Activated T-cell treated with anti-CD3 and anti-CD28 coated beads, Interleukin-2, amount 50 U/mL, for 4 hours (primary cell): Measurements from ENCODE around the gene C5orf63. TPM values are rescaled to one million over a fixed set of nuclear protein-coding genes. Genes with fewer than 3 reads are reported as not detected.

Experiments
- ATAC-seq, 2 donors: fragments of 200-7000 bp; cut with Tn5 transposase; one replicate each; pipeline ENCODE4 v1.10.0; 2021
- DNase-seq: peaks from one replicate; pipeline ENCODE4 v3.0.0-alpha.2; 2020
- H3K27me3 Mint-ChIP-seq: one replicate; pipeline ENCODE4 v1.8.0; 2021; ENCODE audit warnings: low read depth, mixed read lengths
- H3K36me3 Mint-ChIP-seq: one replicate; pipeline ENCODE4 v1.8.0; 2022; ENCODE audit warnings: mixed read lengths; ENCODE audit not compliant: insufficient read depth
- H3K4me1 Mint-ChIP-seq: one replicate; pipeline ENCODE4 v1.8.0; 2021; ENCODE audit warnings: low read depth, mixed read lengths
- H3K4me3 Mint-ChIP-seq: one replicate; pipeline ENCODE4 v1.8.0; 2021; ENCODE audit warnings: mild to moderate bottlenecking, moderate library complexity, mixed read lengths
- H3K9me3 Mint-ChIP-seq: one replicate; pipeline ENCODE4 v1.8.0; 2021; ENCODE audit warnings: mixed read lengths
- total RNA-seq, 3 donors: library from RNA; stranded (reverse); gene quantifications; one replicate each; pipeline ENCODE4 v1.2.1, GENCODE V29; 2021

The C5orf63 gene
- total RNA-seq, 3 donors from 2014 or later, result 5.4 to 6.9 (median 6.1) TPM

DNA sequence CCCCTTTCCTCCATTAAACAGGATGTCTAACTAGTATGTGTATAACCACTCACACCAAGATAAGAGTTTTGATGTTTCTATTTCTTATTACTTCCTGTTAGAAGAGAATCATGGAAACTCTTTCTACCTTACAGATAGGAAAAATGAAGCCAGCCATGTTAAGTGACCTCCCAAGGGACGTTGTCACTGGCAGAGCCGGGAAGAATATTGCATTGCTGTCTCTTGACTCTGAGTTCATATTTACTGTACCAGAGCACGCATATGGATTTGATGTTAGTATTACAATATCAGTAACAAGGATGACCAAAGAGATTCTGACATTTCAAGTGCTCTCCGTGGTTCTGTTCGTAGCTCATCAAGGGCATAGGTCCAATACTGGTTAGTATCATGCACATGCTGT, 12.5 kb upstream of the C5orf63 start:
- H3K4me3 Mint-ChIP-seq, result no peak overlapping the region
- ATAC-seq, result no peak
- no peaks in the 10 kb centered on the region for H3K36me3 Mint-ChIP-seq
- DNase-seq, result no peak
- H3K9me3 Mint-ChIP-seq, result no peaks in the 10 kb centered on the region
- H3K27me3 Mint-ChIP-seq, result peaks cover 2% of the 10 kb centered on the region
- H3K4me1 Mint-ChIP-seq, result peaks cover 5% of the 10 kb centered on the region

DNA sequence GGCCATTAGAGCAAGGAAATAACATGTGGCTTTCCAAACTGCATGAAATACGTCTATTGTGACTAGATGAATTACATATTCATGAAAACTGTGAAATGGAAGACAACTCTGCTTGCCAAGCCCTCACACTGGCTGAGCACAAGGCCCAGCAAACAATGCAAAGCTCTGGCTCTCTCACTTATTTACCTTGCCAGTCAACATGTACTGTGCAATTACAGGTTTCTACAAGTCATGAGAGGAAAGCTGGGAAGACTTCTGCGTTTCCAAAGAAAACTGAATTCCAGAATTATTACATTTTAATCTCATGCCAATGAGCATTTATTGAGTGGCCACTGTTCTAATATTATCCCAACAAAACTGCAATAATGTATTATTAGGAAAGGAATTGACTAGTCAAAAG, 12.1 kb upstream of the C5orf63 start:
- peaks cover 2% of the 10 kb centered on the region for H3K27me3 Mint-ChIP-seq
- H3K9me3 Mint-ChIP-seq, result no peaks in the 10 kb centered on the region
- DNase-seq (no peak), ATAC-seq (no peak)
- H3K4me3 Mint-ChIP-seq, result no peak overlapping the region
- peaks cover 5% of the 10 kb centered on the region for H3K4me1 Mint-ChIP-seq
- no peaks in the 10 kb centered on the region for H3K36me3 Mint-ChIP-seq

DNA sequence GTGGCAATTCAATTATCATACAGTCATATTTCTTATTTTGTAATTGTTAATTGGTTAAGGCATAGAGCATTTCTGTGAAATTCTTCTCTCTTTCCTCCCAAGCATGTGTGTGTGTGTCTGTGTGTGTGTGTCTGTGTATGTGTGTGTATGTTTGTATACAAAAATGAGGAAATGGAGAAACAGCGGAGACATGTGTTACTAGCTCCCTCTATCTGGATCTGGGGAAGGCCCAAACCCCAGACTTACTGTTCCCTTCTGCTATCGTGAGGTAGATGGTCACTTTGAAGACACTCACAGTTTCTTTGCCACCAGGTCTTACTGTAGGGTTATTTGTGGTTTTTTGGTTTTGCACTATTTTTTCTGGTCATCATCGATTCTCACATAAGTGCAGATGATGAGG, 11.4 kb upstream of the C5orf63 start:
- no peak for DNase-seq
- Mint-ChIP-seq H3K27me3 (peaks cover 4% of the 10 kb centered on the region), H3K4me3 (no peak overlapping the region)

DNA sequence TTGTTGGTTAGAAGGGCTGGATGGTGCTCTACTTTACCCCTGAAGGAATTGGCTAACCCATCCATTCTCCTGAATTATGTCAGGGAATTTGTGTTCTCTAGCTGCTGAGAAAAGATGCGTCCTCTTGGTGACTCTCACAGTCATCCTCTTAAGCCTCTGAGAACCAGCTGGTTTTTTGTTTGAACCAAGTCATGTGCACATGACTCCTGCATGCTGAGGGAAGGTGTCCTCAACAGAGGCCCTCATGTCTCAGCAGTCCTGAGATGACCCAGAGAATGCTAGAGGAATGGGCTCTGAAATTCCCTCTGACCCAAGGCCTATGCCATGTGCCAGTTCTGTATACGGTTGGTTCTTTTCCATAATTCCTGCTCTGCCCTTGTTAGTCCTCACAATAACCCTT, 10.4 kb upstream of the C5orf63 start:
- H3K27me3 Mint-ChIP-seq, result peaks cover 4% of the 10 kb centered on the region
- no peaks in the 10 kb centered on the region for H3K4me1 Mint-ChIP-seq
- ATAC-seq (no peak), DNase-seq (no peak)
- H3K4me3 Mint-ChIP-seq, result no peak overlapping the region
- no peaks in the 10 kb centered on the region for H3K36me3 Mint-ChIP-seq
- H3K9me3 Mint-ChIP-seq, result no peaks in the 10 kb centered on the region

More for the DNA sequence above, 11.4 kb upstream of the C5orf63 start:
- Mint-ChIP-seq H3K9me3 (no peaks in the 10 kb centered on the region), H3K36me3 (no peaks in the 10 kb centered on the region), H3K4me1 (peaks cover 5% of the 10 kb centered on the region)
- ATAC-seq, result no peak

DNA sequence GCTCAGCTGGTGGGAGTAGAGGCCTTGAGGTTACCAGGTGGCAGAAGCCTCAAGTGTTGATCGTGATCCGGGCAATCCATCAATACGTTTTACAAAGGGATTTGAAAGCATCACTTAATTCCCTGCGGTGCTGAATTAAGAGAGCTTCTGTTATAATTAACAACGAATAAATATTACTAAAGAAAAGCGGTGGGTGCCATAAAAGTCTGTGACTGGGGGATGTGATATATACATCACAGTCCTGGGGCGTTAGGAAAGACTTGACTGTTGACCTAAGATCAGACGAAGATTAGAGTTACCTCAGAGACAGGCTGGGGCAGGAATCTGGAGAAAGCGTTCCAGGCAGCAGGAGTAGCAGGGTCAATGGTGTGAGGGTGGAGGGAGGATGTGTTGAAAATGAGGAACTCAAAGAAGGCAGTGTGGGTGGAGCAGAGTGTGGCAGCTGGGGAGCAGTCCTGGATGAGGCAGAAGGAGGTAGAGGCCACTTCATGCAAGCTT, 6.7 kb upstream of the C5orf63 start:
- ATAC-seq (no peak), DNase-seq (no peak)
- H3K27me3 Mint-ChIP-seq, result peaks cover 4% of the 10 kb centered on the region
- no peaks in the 10 kb centered on the region for H3K9me3 Mint-ChIP-seq
- H3K4me1 Mint-ChIP-seq, result no peaks in the 10 kb centered on the region
- no peak overlapping the region for H3K4me3 Mint-ChIP-seq
- no peaks in the 10 kb centered on the region for H3K36me3 Mint-ChIP-seq

DNA sequence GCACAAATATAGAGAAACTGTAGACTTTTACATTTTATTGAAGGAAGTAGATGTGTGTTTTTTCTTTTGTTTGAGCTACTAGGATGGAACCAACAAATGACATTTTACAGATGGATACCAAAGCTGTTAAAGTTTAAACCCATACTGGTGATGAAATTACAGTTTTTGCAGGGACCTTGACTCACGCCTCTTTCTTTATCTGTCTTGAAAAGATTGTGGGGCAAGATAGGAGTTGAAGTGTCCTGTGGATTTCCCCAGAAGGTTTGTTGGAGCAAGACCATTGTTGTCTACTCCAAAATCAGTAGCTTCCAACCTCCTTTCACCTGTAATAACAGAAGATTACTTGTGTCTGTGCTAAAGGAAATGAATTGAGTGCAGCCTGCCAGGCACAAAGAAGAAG, 4.1 kb upstream of the C5orf63 start:
- no peak for DNase-seq
- Mint-ChIP-seq H3K27me3 (peaks cover 2% of the 10 kb centered on the region), H3K4me3 (no peak overlapping the region), H3K4me1 (peaks cover 10% of the 10 kb centered on the region), H3K36me3 (no peaks in the 10 kb centered on the region), H3K9me3 (no peaks in the 10 kb centered on the region)
- no peak for ATAC-seq

DNA sequence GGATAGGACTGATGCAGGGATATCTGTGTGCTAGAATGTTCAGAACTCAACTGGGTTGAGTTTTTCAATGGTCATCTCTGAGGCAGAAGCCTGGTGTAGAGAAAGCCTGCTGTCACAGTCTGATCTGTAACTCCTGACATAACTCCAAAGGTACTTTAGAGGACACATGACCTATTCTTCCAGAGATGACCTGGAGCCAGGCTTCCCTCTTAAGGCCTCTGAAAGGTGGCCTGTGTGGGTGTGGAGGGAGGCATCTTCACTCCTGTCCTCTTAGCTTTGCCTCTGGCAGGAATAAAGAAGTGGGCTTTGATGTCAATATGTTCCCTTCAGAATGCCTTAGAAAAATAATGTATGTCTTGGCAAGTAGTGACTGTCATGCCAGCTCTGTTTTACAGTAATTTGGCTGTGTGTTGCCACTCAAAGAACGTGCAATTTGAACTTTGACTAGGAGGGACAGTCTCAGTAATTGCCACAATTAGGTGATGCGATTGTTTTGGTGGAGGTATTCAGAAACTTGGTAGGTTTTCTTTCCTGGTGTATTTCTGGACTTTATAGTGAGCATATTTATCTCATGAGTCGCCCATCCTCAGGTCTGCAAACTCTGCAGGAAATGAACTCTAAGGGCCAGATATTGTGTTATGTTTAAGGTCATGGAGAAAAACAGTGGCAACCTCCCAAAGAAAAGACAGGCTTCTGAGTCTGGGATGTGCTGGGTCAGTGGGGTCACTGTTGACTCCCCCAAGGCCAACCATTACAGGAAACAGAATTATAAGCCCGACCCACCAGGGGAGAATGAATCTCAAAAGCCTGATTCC, 3.2 kb upstream of the C5orf63 start:
- Mint-ChIP-seq H3K27me3 (peaks cover 2% of the 10 kb centered on the region), H3K36me3 (no peaks in the 10 kb centered on the region)

DNA sequence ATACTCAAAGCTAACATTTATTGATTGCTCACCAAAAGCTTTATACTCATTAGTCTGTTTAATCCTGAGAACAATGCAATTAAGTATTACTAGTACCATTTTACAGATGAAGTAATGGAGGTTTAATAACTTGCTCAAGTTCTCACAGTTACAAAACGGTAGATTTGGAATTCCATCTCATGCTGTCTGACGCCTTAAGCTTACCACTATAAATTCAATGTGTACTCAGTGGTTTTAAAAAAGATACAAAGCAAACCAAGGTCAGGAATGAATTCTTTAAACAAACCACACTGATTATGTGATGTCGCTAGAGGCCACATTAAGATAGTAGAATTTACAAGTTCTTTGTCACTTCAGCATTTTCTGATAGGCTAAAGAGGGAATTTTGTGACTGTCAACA, 1.2 kb upstream of the C5orf63 start:
- no peaks in the 10 kb centered on the region for H3K27me3 Mint-ChIP-seq
- no peaks in the 10 kb centered on the region for H3K9me3 Mint-ChIP-seq
- ATAC-seq (no peak), DNase-seq (no peak)
- peak overlapping the region; percentile 11 for H3K4me3 Mint-ChIP-seq
- H3K4me1 Mint-ChIP-seq, result peaks cover 13% of the 10 kb centered on the region
- peaks cover 5% of the 10 kb centered on the region for H3K36me3 Mint-ChIP-seq

More for the DNA sequence above, 3.2 kb upstream of the C5orf63 start:
- no peak for DNase-seq
- Mint-ChIP-seq H3K4me3 (no peak overlapping the region), H3K4me1 (peaks cover 13% of the 10 kb centered on the region), H3K9me3 (no peaks in the 10 kb centered on the region)
- ATAC-seq, result no peak

DNA sequence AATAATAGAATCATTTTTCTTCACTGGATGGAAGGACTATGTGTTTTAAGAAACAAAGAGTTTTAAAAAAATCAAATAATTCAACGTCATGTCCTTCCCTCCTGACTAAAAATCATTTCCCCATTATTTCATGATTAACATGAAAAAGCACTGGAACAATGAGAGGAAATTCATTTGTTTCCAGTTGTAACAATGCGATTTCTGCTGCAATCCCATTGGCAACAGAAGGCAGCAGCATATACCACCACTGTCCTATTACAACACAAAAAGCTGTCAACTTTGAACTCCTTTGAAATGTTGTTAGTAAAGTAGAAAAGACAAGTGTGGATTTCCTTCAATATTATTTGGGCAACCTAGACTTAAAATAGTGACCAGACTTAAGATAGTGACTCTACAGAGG, 3.1 kb downstream of the C5orf63 start:
- Mint-ChIP-seq H3K4me1 (peaks cover 13% of the 10 kb centered on the region), H3K27me3 (no peaks in the 10 kb centered on the region), H3K36me3 (peaks cover 15% of the 10 kb centered on the region), H3K4me3 (no peak overlapping the region), H3K9me3 (no peaks in the 10 kb centered on the region)
- ATAC-seq, result no peak
- DNase-seq, result no peak

DNA sequence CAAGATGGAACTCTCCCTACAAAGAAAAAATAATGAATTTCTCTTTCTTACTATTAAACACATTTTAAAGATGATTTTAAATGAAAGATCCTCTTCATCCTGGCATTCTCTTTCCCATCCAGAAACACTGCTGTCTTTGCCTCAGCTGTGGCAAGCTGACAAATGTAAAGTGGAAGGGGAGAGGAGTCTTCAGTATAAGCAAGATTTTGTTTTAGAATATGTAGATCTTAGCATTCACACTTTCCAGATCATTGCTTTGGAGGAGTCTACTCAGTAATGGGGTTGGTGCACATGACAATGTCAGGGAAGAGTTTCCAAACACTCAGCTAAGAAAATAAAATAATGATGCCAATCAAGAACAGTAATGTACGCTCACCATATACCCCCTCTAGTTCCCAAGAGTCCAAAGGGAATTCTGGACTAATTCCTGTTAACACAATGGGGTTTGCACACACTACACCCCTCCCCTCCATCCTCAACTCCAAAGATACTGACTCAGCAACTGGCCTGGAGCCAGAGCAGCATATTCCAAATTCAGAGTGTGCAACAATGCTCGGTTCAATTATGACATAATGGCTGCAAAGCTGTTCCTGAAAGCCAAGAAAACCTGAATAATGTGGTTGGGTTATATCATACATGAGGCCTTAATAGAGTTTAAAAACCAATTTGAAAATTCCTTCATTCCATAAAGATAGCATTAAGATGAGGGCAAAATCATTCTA, 4.6 kb downstream of the C5orf63 start:
- no peak overlapping the region for H3K4me3 Mint-ChIP-seq
- no peak for DNase-seq
- peaks cover 10% of the 10 kb centered on the region for H3K4me1 Mint-ChIP-seq
- ATAC-seq, result no peak
- H3K27me3 Mint-ChIP-seq, result no peaks in the 10 kb centered on the region
- no peaks in the 10 kb centered on the region for H3K9me3 Mint-ChIP-seq
- H3K36me3 Mint-ChIP-seq, result peaks cover 17% of the 10 kb centered on the region

DNA sequence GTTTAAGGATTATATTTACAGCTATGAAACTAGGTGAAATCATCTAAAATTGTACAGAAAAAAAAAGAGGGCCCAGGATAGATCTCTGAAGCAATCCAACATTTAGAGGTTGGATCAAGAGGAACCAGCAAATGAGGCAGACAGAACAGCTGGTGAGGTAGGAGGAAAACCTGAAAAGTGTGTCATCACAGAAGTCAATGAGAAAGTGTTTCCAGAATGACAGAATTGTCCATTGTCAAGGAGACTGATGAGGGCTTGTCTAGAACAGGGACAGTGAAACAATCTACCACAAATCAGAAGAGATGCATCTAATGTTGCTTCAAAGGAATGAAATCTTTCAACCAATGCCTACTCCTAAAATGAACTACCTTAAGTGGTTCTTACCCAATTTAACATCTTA, 6.6 kb downstream of the C5orf63 start:
- ATAC-seq (no peak), DNase-seq (no peak)
- H3K9me3 Mint-ChIP-seq, result no peaks in the 10 kb centered on the region

DNA sequence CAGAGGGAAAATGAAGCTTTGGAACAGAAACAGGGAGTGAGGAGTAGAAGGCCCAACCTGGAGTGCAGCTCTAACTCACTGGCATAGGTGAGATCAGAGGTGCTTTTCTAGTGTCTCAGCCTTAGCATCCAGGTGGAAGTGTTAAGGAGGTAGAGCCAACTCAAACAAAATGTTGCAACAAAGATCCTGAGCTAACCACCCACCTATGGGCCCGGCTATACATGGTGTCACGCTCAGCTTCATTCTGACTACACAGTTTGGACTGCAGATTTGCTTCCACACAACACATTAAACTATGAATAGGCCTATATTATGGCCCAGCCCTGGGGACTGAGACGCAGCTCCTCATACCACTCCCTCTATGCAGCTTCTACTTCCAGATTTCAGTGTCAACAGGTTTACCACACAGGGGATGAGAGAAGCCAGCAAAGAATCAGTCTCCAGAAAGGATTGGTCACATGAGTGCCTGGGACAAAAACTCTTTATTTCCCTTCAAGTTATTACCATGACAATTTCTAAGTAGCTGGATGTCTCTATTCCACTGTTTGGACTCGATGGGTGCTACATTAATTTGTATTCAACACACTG, 9.0 kb downstream of the C5orf63 start:
- DNase-seq (no peak), ATAC-seq (no peak)
- H3K4me3 Mint-ChIP-seq, result no peak overlapping the region
- H3K36me3 Mint-ChIP-seq, result peaks cover 22% of the 10 kb centered on the region
- H3K9me3 Mint-ChIP-seq, result no peaks in the 10 kb centered on the region
- H3K4me1 Mint-ChIP-seq, result peaks cover 6% of the 10 kb centered on the region
- no peaks in the 10 kb centered on the region for H3K27me3 Mint-ChIP-seq

More for the DNA sequence above, 6.6 kb downstream of the C5orf63 start:
- Mint-ChIP-seq H3K4me3 (no peak overlapping the region), H3K4me1 (no peaks in the 10 kb centered on the region), H3K36me3 (peaks cover 22% of the 10 kb centered on the region), H3K27me3 (no peaks in the 10 kb centered on the region)

DNA sequence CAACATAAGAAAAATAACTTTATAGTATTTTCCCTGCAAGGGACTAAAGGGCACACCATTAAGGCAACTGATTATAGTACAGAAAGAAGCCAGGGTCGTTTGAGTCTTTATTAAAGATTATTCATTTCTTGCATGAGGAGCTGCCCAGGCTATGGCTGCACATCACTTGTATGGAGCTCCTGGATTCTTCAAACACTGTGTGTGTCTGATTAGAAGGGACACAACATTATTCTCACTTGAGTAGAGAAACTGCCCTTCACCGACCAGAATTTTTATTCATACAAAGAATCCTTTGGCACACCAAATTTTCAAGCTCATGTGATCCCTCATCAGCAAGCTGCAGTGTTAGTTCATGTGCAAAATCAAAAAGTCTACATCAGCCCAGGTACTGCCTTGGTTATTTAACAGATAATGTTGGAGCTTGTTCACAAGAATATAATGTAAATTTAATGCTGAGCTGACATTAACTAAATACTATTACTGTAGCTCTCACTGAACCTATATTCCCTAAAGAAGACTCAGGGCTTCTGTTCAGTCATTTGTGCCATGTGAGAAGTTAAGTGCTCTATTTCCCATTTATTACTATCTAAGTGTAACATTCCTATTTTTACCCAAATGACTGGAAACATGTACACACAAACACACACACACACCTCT, 9.9 kb downstream of the C5orf63 start:
- Mint-ChIP-seq H3K27me3 (no peaks in the 10 kb centered on the region), H3K9me3 (no peaks in the 10 kb centered on the region), H3K36me3 (peaks cover 20% of the 10 kb centered on the region), H3K4me3 (no peak overlapping the region), H3K4me1 (peaks cover 6% of the 10 kb centered on the region)
- DNase-seq (no peak), ATAC-seq (no peak)

DNA sequence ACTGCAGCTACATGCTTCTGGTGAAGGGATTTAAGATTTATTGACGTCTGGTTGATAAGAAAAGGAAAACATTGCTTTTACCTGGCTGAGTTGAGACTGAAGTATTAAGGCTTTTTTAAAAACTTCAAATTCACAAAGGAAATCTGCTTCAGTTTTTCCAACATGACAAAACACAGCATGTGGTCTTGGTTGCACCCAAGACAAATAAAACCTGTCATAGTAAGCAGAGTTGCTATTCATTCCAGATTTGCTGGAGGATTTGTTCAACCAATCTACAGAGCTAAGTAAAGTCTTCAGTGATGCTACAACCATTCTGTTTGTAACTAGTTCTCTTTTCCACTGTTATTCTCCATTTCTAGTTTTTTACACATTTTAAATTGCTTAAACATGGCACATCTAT, 11.3 kb downstream of the C5orf63 start:
- Mint-ChIP-seq H3K9me3 (no peaks in the 10 kb centered on the region), H3K4me3 (no peak overlapping the region)
- no peak for ATAC-seq

More for the DNA sequence above, 11.3 kb downstream of the C5orf63 start:
- Mint-ChIP-seq H3K36me3 (peaks cover 26% of the 10 kb centered on the region), H3K4me1 (peaks cover 6% of the 10 kb centered on the region), H3K27me3 (no peaks in the 10 kb centered on the region)
- no peak for DNase-seq
